GM21528 (cell line): ENCODE data around the gene PRKCE.

ENCODE experiments used
- ATAC-seq: cut with Tn5 transposase; IDR thresholded peaks from one replicate; pipeline ENCODE4 v1.9.1; 2021; ENCODE audit warnings: mild to moderate bottlenecking, moderate library complexity; ENCODE audit not compliant: unreplicated experiment, low FRiP score

PRKCE gene

DNA sequence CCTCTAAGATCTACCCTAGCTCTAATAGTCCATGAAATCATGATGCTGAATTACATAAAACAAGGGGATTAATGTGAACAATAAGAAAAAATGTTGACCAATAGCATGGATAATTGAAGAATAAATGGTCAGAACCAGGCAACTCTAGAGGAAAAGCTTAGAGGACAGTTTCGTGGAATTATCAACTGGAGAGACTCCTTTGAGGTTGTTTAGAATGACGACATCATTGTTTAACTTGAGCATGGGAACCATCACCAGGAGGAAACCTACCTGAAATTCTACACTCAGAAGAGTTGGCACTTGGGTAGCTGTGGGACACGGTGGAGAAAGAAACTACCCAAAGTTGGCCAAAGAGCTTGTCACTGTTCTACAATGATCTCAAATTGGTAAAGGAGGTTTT, 466.5 kb downstream of the PRKCE start:
- no peak for ATAC-seq

- no peak for ATAC-seq
Observed at GRCh38 chr2:46118656-46119371, 467.3 kb downstream of the PRKCE start.

DNA sequence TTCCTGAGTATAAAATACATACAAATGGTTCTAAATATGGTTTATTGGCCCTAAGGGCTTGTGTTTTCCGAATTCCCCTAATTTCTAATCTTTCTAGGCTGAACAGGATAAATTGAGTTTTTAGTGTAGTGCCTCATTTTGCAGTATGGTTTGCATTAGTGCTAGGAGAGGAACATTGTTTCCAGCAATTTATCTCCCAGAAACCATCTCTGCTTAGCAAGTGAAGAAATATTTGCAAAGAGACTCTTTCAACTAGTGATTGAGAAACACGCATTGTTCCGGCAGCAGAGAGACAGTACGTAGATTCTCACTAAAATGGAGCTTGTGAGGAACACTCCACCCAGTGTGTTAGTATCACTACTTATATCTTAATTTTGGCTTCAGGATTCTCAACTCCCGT, 468.0 kb downstream of the PRKCE start:
- no peak for ATAC-seq

GRCh38 chr2:46120792-46121555, 469.5 kb downstream of the PRKCE start:
- ATAC-seq: no peak

- ATAC-seq: no peak
Observed at GRCh38 chr2:46122318-46122976, 471.0 kb downstream of the PRKCE start.

DNA sequence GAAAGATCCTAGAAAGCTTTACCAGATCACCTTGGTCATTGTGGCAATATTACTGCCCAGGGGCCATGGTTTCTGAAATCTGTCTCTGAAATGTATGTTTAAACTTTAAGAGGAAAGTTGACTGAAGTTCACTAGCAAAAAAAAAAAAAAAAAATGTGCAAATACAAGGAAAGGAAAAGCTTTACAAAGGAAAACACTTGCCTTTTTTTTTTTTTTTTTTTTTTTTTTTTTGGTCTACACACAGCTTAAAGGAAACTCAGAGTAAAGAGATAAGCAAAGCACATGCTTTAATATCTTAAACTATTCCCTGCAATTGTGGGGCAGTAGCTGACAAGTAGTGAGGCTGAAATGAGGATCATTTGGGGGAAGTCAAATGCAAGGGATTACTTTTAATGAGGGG, 471.5 kb downstream of the PRKCE start:
- no peak for ATAC-seq

DNA sequence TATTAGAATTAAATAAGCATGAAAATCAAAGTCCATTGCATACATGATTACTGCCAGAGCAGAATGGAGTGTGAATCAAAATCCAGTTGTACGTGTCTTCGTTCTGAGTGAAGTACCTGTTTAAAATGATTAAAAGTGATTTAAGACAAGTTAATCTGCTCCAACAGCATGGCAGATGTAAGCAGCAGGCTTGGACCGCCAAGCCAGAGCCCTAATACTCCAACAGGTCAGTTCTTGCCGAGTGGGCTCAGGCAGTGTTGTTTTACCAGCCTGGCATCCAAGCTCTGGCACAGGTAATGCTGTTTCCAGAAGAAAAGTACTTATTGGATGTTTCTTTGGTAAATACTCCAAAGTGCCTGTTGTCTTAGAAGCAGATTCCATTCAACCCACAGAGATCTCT, 474.3 kb downstream of the PRKCE start:
- no peak for ATAC-seq

DNA sequence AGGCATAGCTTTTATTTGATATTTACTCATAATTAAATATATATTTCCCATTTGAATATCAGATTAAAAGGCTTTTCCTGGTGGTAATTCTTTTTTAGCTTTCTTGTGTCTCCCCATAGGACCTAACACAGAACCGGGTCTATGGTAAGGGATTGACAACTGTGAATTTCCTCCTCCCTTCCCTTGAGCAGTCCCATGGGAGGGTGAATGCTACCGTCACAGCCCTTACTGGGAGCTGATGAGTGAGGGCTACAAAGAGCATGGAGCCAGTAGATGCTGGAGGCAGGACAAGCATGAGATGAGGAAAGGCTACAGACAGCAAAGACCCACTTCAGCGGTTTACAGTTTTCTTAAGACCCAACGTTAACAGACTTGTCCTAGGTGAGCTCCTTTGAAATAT, 475.1 kb downstream of the PRKCE start:
- no peak for ATAC-seq

GRCh38 chr2:46127176-46127575, 475.7 kb downstream of the PRKCE start:
- ATAC-seq: no peak

- ATAC-seq: no peak
Observed at GRCh38 chr2:46130511-46130910, 479.0 kb downstream of the PRKCE start.

- no peak for ATAC-seq
Observed at GRCh38 chr2:46132996-46133395, 481.5 kb downstream of the PRKCE start.

- no peak for ATAC-seq
Observed at GRCh38 chr2:46134531-46135227, 483.2 kb downstream of the PRKCE start.

DNA sequence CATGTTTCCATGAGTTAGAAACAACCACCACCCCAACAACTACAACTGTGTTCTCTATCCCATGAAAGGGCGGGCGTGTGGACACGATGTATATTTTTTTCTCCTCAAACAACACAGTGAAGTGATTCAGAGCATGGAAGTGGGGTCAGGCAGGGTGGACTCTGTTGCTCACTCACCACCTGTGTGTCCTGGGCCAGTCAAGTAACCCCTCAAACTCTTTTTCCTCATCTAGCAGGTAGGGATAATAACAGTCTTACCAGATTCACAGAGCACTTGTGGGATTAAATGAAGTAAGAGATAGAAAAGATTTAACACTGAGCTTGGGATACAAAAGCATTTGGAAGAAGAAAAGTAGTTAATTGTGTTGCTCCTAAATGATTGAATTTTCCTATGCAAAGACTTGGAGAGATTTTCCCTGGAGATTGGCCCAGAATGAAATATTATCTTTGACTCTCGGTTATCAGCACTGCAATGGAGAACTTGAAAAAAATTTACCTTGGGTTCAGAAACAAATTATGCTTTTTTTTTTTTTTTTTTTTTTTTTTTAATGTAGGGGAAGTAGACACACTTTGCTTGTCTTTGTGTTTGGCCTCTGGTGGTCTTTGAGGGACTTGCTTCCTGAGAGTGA, 483.9 kb downstream of the PRKCE start:
- ATAC-seq: no peak

GRCh38 chr2:46135958-46136357, 484.5 kb downstream of the PRKCE start:
- no peak for ATAC-seq

DNA sequence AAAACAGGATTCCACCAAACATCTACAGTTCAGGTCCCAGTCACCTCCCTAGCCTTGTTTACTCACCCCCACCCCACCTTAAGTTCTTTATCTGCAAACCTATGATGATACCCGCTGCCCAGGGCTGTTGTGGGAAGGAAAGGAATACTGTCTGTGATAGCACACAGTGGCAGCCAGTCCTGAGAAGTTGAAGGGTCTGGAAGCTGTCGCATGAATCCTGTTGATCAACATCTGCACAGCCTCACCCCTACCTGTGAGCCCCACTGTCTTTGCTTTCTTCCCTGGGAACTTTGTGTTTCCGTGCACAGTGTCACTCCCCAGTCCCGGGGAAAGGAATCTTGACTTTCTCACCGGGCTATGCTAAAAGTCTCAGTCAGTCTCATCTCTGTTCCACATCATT, 485.0 kb downstream of the PRKCE start:
- no peak for ATAC-seq

GRCh38 chr2:46136953-46137352, 485.5 kb downstream of the PRKCE start:
- no peak for ATAC-seq

GRCh38 chr2:46142546-46143428, 491.3 kb downstream of the PRKCE start:
- ATAC-seq: no peak

GRCh38 chr2:46143429-46144132, 492.1 kb downstream of the PRKCE start:
- ATAC-seq: no peak
